ENCODE results near the gene NCAN. TPM values are rescaled to one million over a fixed set of nuclear protein-coding genes. Genes with fewer than 3 reads are reported as not detected.

The NCAN gene
- total RNA-seq, 2 donors from 2014 or later = 0.05 TPM; not detected in 1

GRCh38 chr19:19256072-19256969, 44.6 kb downstream of the NCAN start:
- H3K4me3 ChIP-seq = no peak overlapping the region
- DNase-seq = no peak
- no peaks in the 10 kb centered on the region for H3K4me1 ChIP-seq
- TF ChIP-seq CTCF (IDR thresholded peaks at IDR 0.05) = no peak
- H3K27ac ChIP-seq = no peak overlapping the region
- intact Hi-C loops (cut with DNase I) = no loop called here
- H3K9ac ChIP-seq (ENCODE audit: low read depth in 2 of 2, low read length in 2 of 2) = no peak overlapping the region
- H3K36me3 ChIP-seq = no peaks in the 10 kb centered on the region
- peaks cover 6% of the 10 kb centered on the region for H3K27me3 ChIP-seq
- H3K9me3 ChIP-seq = no peaks in the 10 kb centered on the region

GRCh38 chr19:19257137-19257536, 45.4 kb downstream of the NCAN start:
- H3K4me3 ChIP-seq = no peak overlapping the region
- H3K27me3 ChIP-seq = peaks cover 13% of the 10 kb centered on the region
- no peaks in the 10 kb centered on the region for H3K9me3 ChIP-seq
- no peaks in the 10 kb centered on the region for H3K4me1 ChIP-seq
- H3K36me3 ChIP-seq = no peaks in the 10 kb centered on the region
- no peak overlapping the region for H3K9ac ChIP-seq (ENCODE audit: low read depth in 2 of 2, low read length in 2 of 2)
- TF ChIP-seq CTCF (IDR thresholded peaks at IDR 0.05) = no peak
- no peak overlapping the region for H3K27ac ChIP-seq
- no peak for DNase-seq
- intact Hi-C loops (cut with DNase I) = no loop called here

- H3K9ac ChIP-seq (ENCODE audit: low read depth in 2 of 2, low read length in 2 of 2) = no peak overlapping the region
- DNase-seq = no peak
- no peaks in the 10 kb centered on the region for H3K36me3 ChIP-seq
- peaks cover 21% of the 10 kb centered on the region for H3K27me3 ChIP-seq
- no peak overlapping the region for H3K4me3 ChIP-seq
- no peak overlapping the region for H3K27ac ChIP-seq
- H3K4me1 ChIP-seq = no peaks in the 10 kb centered on the region
- no peak for TF ChIP-seq CTCF (IDR thresholded peaks at IDR 0.05)
- intact Hi-C loops (cut with DNase I) = no loop called here
- H3K9me3 ChIP-seq = no peaks in the 10 kb centered on the region
These were observed 46.3 kb downstream of the NCAN start for GRCh38 chr19:19257836-19258588.

- no peak for DNase-seq
- H3K9me3 ChIP-seq = no peaks in the 10 kb centered on the region
- peaks cover 24% of the 10 kb centered on the region for H3K27me3 ChIP-seq
- no peak overlapping the region for H3K4me3 ChIP-seq
- H3K4me1 ChIP-seq = no peaks in the 10 kb centered on the region
- H3K27ac ChIP-seq = no peak overlapping the region
- no peak overlapping the region for H3K9ac ChIP-seq (ENCODE audit: low read depth in 2 of 2, low read length in 2 of 2)
- H3K36me3 ChIP-seq = no peaks in the 10 kb centered on the region
- no peak for TF ChIP-seq CTCF (IDR thresholded peaks at IDR 0.05)
- intact Hi-C loops (cut with DNase I) = no loop called here
These were observed 47.0 kb downstream of the NCAN start for GRCh38 chr19:19258589-19259338.

- no peak for DNase-seq
- Histone ChIP-seq H3K27me3 (peaks cover 24% of the 10 kb centered on the region), H3K4me1 (no peaks in the 10 kb centered on the region), H3K36me3 (no peaks in the 10 kb centered on the region), H3K9me3 (no peaks in the 10 kb centered on the region), H3K4me3 (no peak overlapping the region), H3K9ac (ENCODE audit: low read depth in 2 of 2, low read length in 2 of 2) (no peak overlapping the region), H3K27ac (no peak overlapping the region)
- TF ChIP-seq CTCF (IDR thresholded peaks at IDR 0.05) = no peak
- intact Hi-C loops (cut with DNase I) = no loop called here
These were observed 48.0 kb downstream of the NCAN start for GRCh38 chr19:19259741-19260140.
